LoVo (cell line): ENCODE results near the gene UVSSA.
"Not testable (repeated sequence)": the region's sequence is repeated elsewhere in the genome, so short reads cannot be mapped to it uniquely, and the experiment has no call there.

Experiments used
- DNase-seq: peaks from one replicate; pipeline ENCODE4 v3.0.0-alpha.2; 2016; ENCODE audit warnings: low spot score

UVSSA gene

DNA sequence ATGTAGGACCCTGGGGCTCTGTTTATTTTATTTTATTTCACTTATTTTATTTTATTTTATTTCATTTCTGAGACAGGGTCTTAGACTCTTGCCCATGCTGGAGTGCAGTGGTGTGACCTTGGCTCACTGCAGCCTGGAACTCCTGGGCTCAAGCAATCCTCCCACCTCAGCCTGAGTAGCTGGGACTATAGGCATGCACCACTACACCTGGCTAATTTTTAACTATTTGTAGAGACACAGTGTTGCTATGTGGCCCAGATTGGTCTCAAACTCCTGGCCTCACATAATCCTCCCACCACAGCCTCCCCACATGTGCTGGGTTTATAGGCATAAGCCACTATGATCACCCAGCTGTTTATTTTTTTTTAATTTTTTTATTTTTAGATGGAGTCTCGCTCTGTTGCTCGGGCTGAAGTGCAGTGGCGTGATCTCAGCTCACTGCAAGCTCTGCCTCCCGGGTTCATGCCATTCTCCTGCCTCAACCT, 96.7 kb downstream of the UVSSA start:
- not testable (repeated sequence) for DNase-seq
